Mesenchymal stem cell (in vitro differentiated cells and primary cell): ENCODE results near the gene MASTL.

ENCODE experiments used
- DNase-seq: peaks from one replicate; pipeline ENCODE4 v3.0.0-alpha.2; 2013
- H2AFZ ChIP-seq: one replicate; pipeline ENCODE4 v1.6.1; 2013; ENCODE audit warnings: low read depth, mild to moderate bottlenecking, control low read depth, inconsistent platforms, low read length, moderate library complexity
- H2AK5ac ChIP-seq: 2 replicates; pipeline ENCODE4 v1.6.1; 2013; ENCODE audit warnings: low read length, moderate library complexity, mild to moderate bottlenecking, inconsistent platforms; ENCODE audit not compliant: severe bottlenecking
- H2BK120ac ChIP-seq: one replicate; pipeline ENCODE4 v1.6.1; 2013; ENCODE audit warnings: low read depth, mild to moderate bottlenecking, inconsistent platforms, low read length, moderate library complexity
- H2BK12ac ChIP-seq, 2 experiments: one replicate each; pipeline ENCODE4 v1.6.1; 2013; ENCODE audit warnings: inconsistent platforms in 2 of 2, low read length in 2 of 2, mild to moderate bottlenecking in 2 of 2, moderate library complexity in 2 of 2, control low read depth in 1 of 2
- H2BK15ac ChIP-seq: one replicate; pipeline ENCODE4 v1.6.1; 2013; ENCODE audit warnings: mild to moderate bottlenecking, low read depth, inconsistent platforms; ENCODE audit not compliant: poor library complexity, severe bottlenecking
- H2BK5ac ChIP-seq: 2 replicates; pipeline ENCODE4 v1.6.1; 2013; ENCODE audit warnings: low read depth, mild to moderate bottlenecking, low read length, control low read depth, inconsistent platforms; ENCODE audit not compliant: poor library complexity, severe bottlenecking
- H3K14ac ChIP-seq, 2 experiments: one replicate each; pipeline ENCODE4 v1.6.1; 2013; ENCODE audit warnings: inconsistent platforms in 2 of 2, low read length in 2 of 2, control low read depth in 1 of 2, mild to moderate bottlenecking in 1 of 2, moderate library complexity in 1 of 2
- H3K18ac ChIP-seq, 2 experiments: one replicate each; pipeline ENCODE4 v1.6.1; 2013; ENCODE audit warnings: inconsistent platforms in 2 of 2, low read length in 2 of 2, control low read depth in 1 of 2, low read depth in 1 of 2, mild to moderate bottlenecking in 1 of 2
- H3K23ac ChIP-seq, 2 experiments: one replicate each; pipeline ENCODE4 v1.6.1; 2013; ENCODE audit warnings: inconsistent platforms in 2 of 2, low read length in 2 of 2, mild to moderate bottlenecking in 2 of 2, moderate library complexity in 2 of 2, control low read depth in 1 of 2
- H3K27ac ChIP-seq: 2 replicates; pipeline ENCODE4 v1.5.1; 2013; ENCODE audit warnings: mild to moderate bottlenecking, moderate library complexity, low read length, control low read depth, inconsistent platforms; ENCODE audit not compliant: poor library complexity, severe bottlenecking
- H3K27me3 ChIP-seq, 2 experiments: 2 replicates each; pipeline versions ENCODE4 v1.6.1 to v1.7.0; 2013; ENCODE audit warnings: low read length in 2 of 2, mild to moderate bottlenecking in 2 of 2, moderate library complexity in 2 of 2, control low read depth in 1 of 2, inconsistent platforms in 1 of 2; ENCODE audit not compliant: control insufficient read depth in 1 of 2, insufficient read depth in 1 of 2
- H3K36me3 ChIP-seq, 2 experiments: 2 replicates each; pipeline versions ENCODE4 v1.6.1 to v1.7.0; 2013; ENCODE audit warnings: low read length in 2 of 2, control low read depth in 1 of 2, inconsistent platforms in 1 of 2, low read depth in 1 of 2, mild to moderate bottlenecking in 1 of 2; ENCODE audit not compliant: insufficient read depth in 2 of 2, control insufficient read depth in 1 of 2
- H3K4ac ChIP-seq, 2 experiments: one replicate each; pipeline ENCODE4 v1.6.1; 2013; ENCODE audit warnings: inconsistent platforms in 2 of 2, low read length in 2 of 2, mild to moderate bottlenecking in 2 of 2, moderate library complexity in 2 of 2, control low read depth in 1 of 2, low read depth in 1 of 2
- H3K4me1 ChIP-seq: 2 replicates; pipeline ENCODE4 v1.6.1; 2013; ENCODE audit warnings: low read depth, low read length, control low read depth; ENCODE audit not compliant: control insufficient read depth, insufficient read depth
- H3K4me2 ChIP-seq: 2 replicates; pipeline ENCODE4 v1.6.1; 2013; ENCODE audit warnings: low read length, mild to moderate bottlenecking, inconsistent platforms; ENCODE audit not compliant: poor library complexity, severe bottlenecking
- H3K4me3 ChIP-seq, 2 experiments: 2 replicates each; pipeline versions ENCODE4 v1.5.1 to v1.7.0; 2013; ENCODE audit warnings: low read length in 2 of 2, mild to moderate bottlenecking in 2 of 2, control low read depth in 1 of 2, low read depth in 1 of 2; ENCODE audit not compliant: insufficient read depth in 1 of 2
- H3K79me1 ChIP-seq: replicated peaks from 2 replicates; pipeline ENCODE4 v1.6.1; 2013; ENCODE audit warnings: mild to moderate bottlenecking, control low read depth, low read length, inconsistent platforms; ENCODE audit not compliant: poor library complexity, severe bottlenecking
- H3K9ac ChIP-seq: 2 replicates; pipeline ENCODE4 v1.7.0; 2013; ENCODE audit warnings: mild to moderate bottlenecking, low read length, moderate library complexity
- H3K9me3 ChIP-seq: 2 replicates; pipeline ENCODE4 v1.7.0; 2013; ENCODE audit warnings: mild to moderate bottlenecking, low read length; ENCODE audit not compliant: control insufficient read depth
- H4K8ac ChIP-seq: one replicate; pipeline ENCODE4 v1.6.1; 2013; ENCODE audit warnings: inconsistent platforms, mild to moderate bottlenecking, low read length, moderate library complexity
- H4K91ac ChIP-seq: one replicate; pipeline ENCODE4 v1.6.1; 2013; ENCODE audit warnings: mild to moderate bottlenecking, low read length, inconsistent platforms
- whole genome bisulfite sequencing: methylation state at CpG from one replicate; pipeline ENCODE4 v1.1.7; 2013; ENCODE audit warnings: mixed read lengths; 5-methylcytosine and 5-hydroxymethylcytosine counted together

Gene MASTL

GRCh38 chr10:27203806-27204205 lies 48.7 kb downstream of the MASTL start:
- H2BK12ac ChIP-seq: no peak overlapping the region
- H2BK15ac ChIP-seq: no peak overlapping the region
- no peak overlapping the region for H3K27ac ChIP-seq
- WGBS: 97% methylated on average over 3 of the region's 5 CpGs
- H4K8ac ChIP-seq: no peak overlapping the region
- H3K4me1 ChIP-seq: no peaks in the 10 kb centered on the region
- no peak overlapping the region for H3K4me2 ChIP-seq
- H3K36me3 ChIP-seq: peaks cover 33 to 71% of the 10 kb centered on the region in 2 experiments
- H2AK5ac ChIP-seq: no peak overlapping the region
- H2BK120ac ChIP-seq: no peak overlapping the region
- H2BK5ac ChIP-seq: no peak overlapping the region
- no peak overlapping the region for H3K4ac ChIP-seq
- H3K9ac ChIP-seq: no peak overlapping the region
- no peak overlapping the region for H3K14ac ChIP-seq
- peaks cover 14% of the 10 kb centered on the region for H3K79me1 ChIP-seq
- no peak overlapping the region for H2AFZ ChIP-seq
- H3K9me3 ChIP-seq: no peaks in the 10 kb centered on the region
- H3K18ac ChIP-seq: no peak overlapping the region
- no peaks in the 10 kb centered on the region for H3K27me3 ChIP-seq
- no peak overlapping the region for H4K91ac ChIP-seq
- no peak overlapping the region for H3K23ac ChIP-seq
- no peak overlapping the region for H3K4me3 ChIP-seq
- DNase-seq: no peak

DNA sequence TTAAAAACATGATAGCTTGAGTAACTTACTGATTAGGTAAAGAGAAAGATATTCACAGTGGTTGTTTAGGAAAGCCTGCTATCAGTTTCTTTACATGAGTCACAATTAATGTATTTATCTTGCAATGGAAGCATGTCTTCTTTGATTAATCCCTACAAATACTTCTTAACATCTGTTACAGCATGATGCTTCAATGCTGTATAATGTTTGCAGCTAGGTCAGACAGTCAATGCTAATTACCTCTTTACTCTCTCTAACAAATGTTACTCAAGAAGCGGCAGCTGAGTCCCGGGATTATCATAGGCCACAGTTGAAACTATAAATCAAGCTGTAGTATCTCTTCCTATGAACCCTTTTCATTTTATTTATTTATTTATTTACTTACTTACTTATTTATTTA lies 52.2 kb downstream of the MASTL start:
- H3K27ac ChIP-seq: no peak overlapping the region
- H3K4me3 ChIP-seq: no peak overlapping the region
- no peaks in the 10 kb centered on the region for H3K4me1 ChIP-seq
- H2BK120ac ChIP-seq: no peak overlapping the region
- H2AFZ ChIP-seq: no peak overlapping the region
- H4K91ac ChIP-seq: no peak overlapping the region
- H3K4me2 ChIP-seq: no peak overlapping the region
- H3K18ac ChIP-seq: no peak overlapping the region
- H3K36me3 ChIP-seq: peaks cover 44 to 81% of the 10 kb centered on the region in 2 experiments
- no peaks in the 10 kb centered on the region for H3K27me3 ChIP-seq
- no peak overlapping the region for H3K4ac ChIP-seq
- no peak overlapping the region for H2AK5ac ChIP-seq
- no peak overlapping the region for H3K14ac ChIP-seq
- no peak overlapping the region for H2BK15ac ChIP-seq
- no peak overlapping the region for H3K9ac ChIP-seq
- WGBS: 100% methylated on average over 2 of the region's 2 CpGs
- no peak overlapping the region for H2BK12ac ChIP-seq
- no peak overlapping the region for H2BK5ac ChIP-seq
- no peak for DNase-seq
- H3K79me1 ChIP-seq: peaks cover 12% of the 10 kb centered on the region
- no peak overlapping the region for H3K23ac ChIP-seq
- H4K8ac ChIP-seq: no peak overlapping the region
- no peaks in the 10 kb centered on the region for H3K9me3 ChIP-seq

GRCh38 chr10:27223964-27224363 lies 68.8 kb downstream of the MASTL start:
- Histone ChIP-seq H3K23ac (no peak overlapping the region), H3K14ac (no peak overlapping the region), H3K4me1 (no peaks in the 10 kb centered on the region), H2AK5ac (no peak overlapping the region), H2BK5ac (no peak overlapping the region), H3K4me2 (no peak overlapping the region), H3K79me1 (peaks cover 7% of the 10 kb centered on the region), H3K18ac (no peak overlapping the region), H4K91ac (no peak overlapping the region), H3K9me3 (no peaks in the 10 kb centered on the region), H3K36me3 (peaks cover 10 to 54% of the 10 kb centered on the region in 2 experiments), H2BK120ac (no peak overlapping the region), H3K27ac (no peak overlapping the region), H4K8ac (no peak overlapping the region), H3K9ac (no peak overlapping the region), H3K4ac (no peak overlapping the region), H2BK12ac (no peak overlapping the region), H2BK15ac (no peak overlapping the region), H2AFZ (no peak overlapping the region), H3K4me3 (no peak overlapping the region), H3K27me3 (no peaks in the 10 kb centered on the region)
- DNase-seq: peak; percentile 40
- 83% methylated on average over 5 of the region's 5 CpGs for WGBS

DNA sequence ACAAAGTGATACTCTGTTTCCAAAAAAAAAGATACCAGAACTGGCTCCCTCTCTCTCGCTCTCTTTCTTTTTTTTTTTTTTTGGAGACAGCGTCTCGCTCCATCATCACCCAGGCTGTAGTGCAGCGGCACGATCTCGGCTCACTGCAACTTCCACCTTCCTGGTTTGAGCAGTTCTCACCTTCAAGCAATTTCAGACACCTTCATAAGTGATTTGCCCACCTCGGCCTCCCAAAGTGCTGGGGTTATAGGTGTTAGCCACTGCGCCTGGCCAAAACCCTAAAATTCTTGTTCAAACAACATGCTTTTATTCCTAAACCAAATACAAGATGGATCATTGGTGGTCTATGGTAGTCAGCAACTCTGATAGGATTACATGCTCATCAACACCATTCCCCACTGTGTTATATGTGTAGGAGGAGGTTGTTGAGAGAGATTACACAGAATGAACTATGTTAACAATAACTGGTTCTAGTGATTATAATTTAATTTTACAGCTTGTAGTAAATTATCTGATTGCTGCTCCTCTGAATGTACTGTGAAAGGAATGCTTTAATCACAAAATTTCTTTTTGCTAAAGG lies 69.9 kb downstream of the MASTL start:
- Histone ChIP-seq H2AFZ (no peak overlapping the region), H3K4me3 (no peak overlapping the region), H4K8ac (no peak overlapping the region), H3K9ac (no peak overlapping the region), H3K79me1 (peaks cover 7% of the 10 kb centered on the region), H2AK5ac (no peak overlapping the region), H3K4me1 (no peaks in the 10 kb centered on the region), H4K91ac (no peak overlapping the region), H3K23ac (no peak overlapping the region), H3K27me3 (no peaks in the 10 kb centered on the region), H2BK120ac (no peak overlapping the region), H3K4me2 (no peak overlapping the region), H3K4ac (no peak overlapping the region), H3K18ac (no peak overlapping the region), H3K14ac (no peak overlapping the region), H2BK12ac (no peak overlapping the region), H3K9me3 (no peaks in the 10 kb centered on the region), H3K27ac (no peak overlapping the region), H2BK5ac (no peak overlapping the region), H2BK15ac (no peak overlapping the region), H3K36me3 (peaks cover 8 to 51% of the 10 kb centered on the region in 2 experiments)
- DNase-seq: no peak
- WGBS: 66% methylated on average over 6 of the region's 8 CpGs
